Neural cell (in vitro differentiated cells): ENCODE measurements around the gene SPTLC2. TPM values are rescaled to one million over a fixed set of nuclear protein-coding genes. Genes with fewer than 3 reads are reported as not detected.

Experiments used
- H2AFZ ChIP-seq: fragments of 200-600, 300-800 bp; sonication (generic), shearing (Covaris generic); 2 replicates; pipeline ENCODE4 v1.6.0; 2014; ENCODE audit warnings: low read depth, mild to moderate bottlenecking, antibody characterized with exemption, low read length, moderate library complexity
- H3F3A ChIP-seq: fragments of 200-600 bp; shearing (Covaris generic); 2 replicates; pipeline ENCODE4 v1.6.1; 2016; ENCODE audit warnings: mild to moderate bottlenecking, moderate library complexity, mixed read lengths, antibody characterized with exemption, low read length; ENCODE audit not compliant: insufficient read depth, poor library complexity, severe bottlenecking
- H3K27ac ChIP-seq: fragments of 200-600, 300-800 bp; sonication (generic), shearing (Covaris generic); 2 replicates; pipeline ENCODE4 v1.5.1; 2014; ENCODE audit warnings: mild to moderate bottlenecking, low read length, moderate library complexity
- H3K27me3 ChIP-seq: fragments of 300-800, 200-600 bp; sonication (generic), shearing (Covaris generic); 2 replicates; pipeline ENCODE4 v1.6.0; 2014; ENCODE audit warnings: mild to moderate bottlenecking, low read depth, low read length, moderate library complexity; ENCODE audit not compliant: insufficient read depth
- H3K36me3 ChIP-seq: fragments of 300-800, 200-600 bp; sonication (generic), shearing (Covaris generic); 2 replicates; pipeline ENCODE4 v1.5.1; 2014; ENCODE audit warnings: mild to moderate bottlenecking, antibody characterized with exemption, low read length, moderate library complexity; ENCODE audit not compliant: insufficient read depth
- H3K4me2 ChIP-seq: fragments of 300-800, 200-600 bp; sonication (generic), shearing (Covaris generic); 2 replicates; pipeline ENCODE4 v1.6.0; 2014; ENCODE audit warnings: mild to moderate bottlenecking, low read length
- H3K4me3 ChIP-seq: fragments of 300-800, 200-600 bp; sonication (generic), shearing (Covaris generic); 2 replicates; pipeline ENCODE4 v1.5.1; 2014; ENCODE audit warnings: mild to moderate bottlenecking, low read length, moderate library complexity
- H3K79me2 ChIP-seq: fragments of 200-600 bp; shearing (Covaris generic); replicated peaks from 2 replicates; pipeline ENCODE4 v1.6.0; 2014; ENCODE audit warnings: mild to moderate bottlenecking, low read length, moderate library complexity; ENCODE audit not compliant: insufficient read depth
- H3K9ac ChIP-seq: fragments of 300-800, 200-600 bp; sonication (generic), shearing (Covaris generic); 2 replicates; pipeline ENCODE4 v1.6.1; 2016; ENCODE audit warnings: mild to moderate bottlenecking, low read length, mixed read lengths
- H3K9me2 ChIP-seq: fragments of 200-600 bp; shearing (Covaris generic); 2 replicates; pipeline ENCODE4 v1.6.1; 2016; ENCODE audit warnings: mild to moderate bottlenecking, low read length, mixed read lengths; ENCODE audit not compliant: insufficient read depth
- H3K9me3 ChIP-seq: fragments of 200-600, 300-800 bp; sonication (generic), shearing (Covaris generic); 2 replicates; pipeline ENCODE4 v1.6.1; 2016; ENCODE audit warnings: mild to moderate bottlenecking, mixed run types, low read length, moderate library complexity, mixed read lengths
- H4K20me1 ChIP-seq: fragments of 200-600 bp; shearing (Covaris generic); 2 replicates; pipeline ENCODE4 v1.6.1; 2016; ENCODE audit warnings: mild to moderate bottlenecking, mixed run types; ENCODE audit not compliant: insufficient read depth
- EP300 ChIP-seq: fragments of 450-650 bp; conservative IDR thresholded peaks from 2 replicates; pipeline ENCODE4 v1.6.1; 2014; ENCODE audit warnings: antibody characterized with exemption, mild to moderate bottlenecking, moderate library complexity; ENCODE audit not compliant: poor library complexity, severe bottlenecking
- EZH2 ChIP-seq: fragments of 200-600, 300-800 bp; shearing (Covaris generic), sonication (generic); IDR thresholded peaks from 2 replicates; pipeline ENCODE4 v1.6.1; 2014; ENCODE audit warnings: antibody characterized with exemption, low read length, borderline replicate concordance, mild to moderate bottlenecking; ENCODE audit not compliant: insufficient read depth, poor library complexity, severe bottlenecking
- MXI1 ChIP-seq: fragments of 450-650 bp; conservative IDR thresholded peaks from 2 replicates; pipeline ENCODE4 v1.6.1; 2014; ENCODE audit warnings: antibody characterized with exemption, mild to moderate bottlenecking; ENCODE audit not compliant: poor library complexity, severe bottlenecking
- POLR2AphosphoS5 ChIP-seq: IDR thresholded peaks from 2 replicates; pipeline ENCODE4 v1.6.1; 2012
- RAD21 ChIP-seq: fragments of 450-650 bp; conservative IDR thresholded peaks from 2 replicates; pipeline ENCODE4 v1.6.1; 2014; ENCODE audit warnings: antibody characterized with exemption, mild to moderate bottlenecking, moderate library complexity
- SMC3 ChIP-seq: fragments of 450-650 bp; conservative IDR thresholded peaks from 2 replicates; pipeline ENCODE4 v1.6.1; 2014; ENCODE audit warnings: antibody characterized with exemption, mild to moderate bottlenecking, moderate library complexity; ENCODE audit not compliant: poor library complexity
- TAF1 ChIP-seq: IDR thresholded peaks from 2 replicates; pipeline ENCODE4 v1.6.1; 2012; ENCODE audit warnings: low read depth
- polyA plus RNA-seq: library from polyadenylated mRNA; depleted of rRNA; stranded (reverse); fragments of >200 nt; gene quantifications from 2 replicates; pipeline ENCODE4 v1.2.3, GENCODE V29; 2014
- TF ChIP-seq, protein P1 (sequence below): fragments of 450-650 bp; IDR thresholded peaks from 2 replicates; pipeline ENCODE4 v1.5.1; 2014; ENCODE audit warnings: antibody characterized with exemption, mild to moderate bottlenecking, moderate library complexity; ENCODE audit not compliant: poor library complexity, severe bottlenecking
- TF ChIP-seq, protein P2 (sequence below): IDR thresholded peaks from 2 replicates; pipeline ENCODE4 v1.6.1; 2012; ENCODE audit warnings: borderline replicate concordance

The SPTLC2 gene
- polyA plus RNA-seq, 1 donor from 2014 or later = 15.1 TPM

GRCh38 chr14:77585385-77585784 is 31.1 kb downstream of the SPTLC2 start:
- H2AFZ ChIP-seq = no peak overlapping the region
- H3K9me3 ChIP-seq = no peaks in the 10 kb centered on the region
- no peak overlapping the region for H3K4me2 ChIP-seq
- H3K9ac ChIP-seq = no peak overlapping the region
- no peak overlapping the region for H3K27ac ChIP-seq
- H3K9me2 ChIP-seq = no peaks in the 10 kb centered on the region
- H3F3A ChIP-seq = no peaks in the 10 kb centered on the region
- H3K27me3 ChIP-seq = no peaks in the 10 kb centered on the region
- H4K20me1 ChIP-seq = no peaks in the 10 kb centered on the region
- no peaks in the 10 kb centered on the region for H3K36me3 ChIP-seq
- no peaks in the 10 kb centered on the region for H3K79me2 ChIP-seq
- H3K4me3 ChIP-seq = no peak overlapping the region
- TF ChIP-seq SMC3 (no peak), EP300 (no peak), MXI1 (no peak), EZH2 (no peak), POLR2AphosphoS5 (no peak), TAF1 (no peak), RAD21 (no peak)
- TF ChIP-seq, protein P1, sequence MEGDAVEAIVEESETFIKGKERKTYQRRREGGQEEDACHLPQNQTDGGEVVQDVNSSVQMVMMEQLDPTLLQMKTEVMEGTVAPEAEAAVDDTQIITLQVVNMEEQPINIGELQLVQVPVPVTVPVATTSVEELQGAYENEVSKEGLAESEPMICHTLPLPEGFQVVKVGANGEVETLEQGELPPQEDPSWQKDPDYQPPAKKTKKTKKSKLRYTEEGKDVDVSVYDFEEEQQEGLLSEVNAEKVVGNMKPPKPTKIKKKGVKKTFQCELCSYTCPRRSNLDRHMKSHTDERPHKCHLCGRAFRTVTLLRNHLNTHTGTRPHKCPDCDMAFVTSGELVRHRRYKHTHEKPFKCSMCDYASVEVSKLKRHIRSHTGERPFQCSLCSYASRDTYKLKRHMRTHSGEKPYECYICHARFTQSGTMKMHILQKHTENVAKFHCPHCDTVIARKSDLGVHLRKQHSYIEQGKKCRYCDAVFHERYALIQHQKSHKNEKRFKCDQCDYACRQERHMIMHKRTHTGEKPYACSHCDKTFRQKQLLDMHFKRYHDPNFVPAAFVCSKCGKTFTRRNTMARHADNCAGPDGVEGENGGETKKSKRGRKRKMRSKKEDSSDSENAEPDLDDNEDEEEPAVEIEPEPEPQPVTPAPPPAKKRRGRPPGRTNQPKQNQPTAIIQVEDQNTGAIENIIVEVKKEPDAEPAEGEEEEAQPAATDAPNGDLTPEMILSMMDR = no peak
- TF ChIP-seq, protein P2, sequence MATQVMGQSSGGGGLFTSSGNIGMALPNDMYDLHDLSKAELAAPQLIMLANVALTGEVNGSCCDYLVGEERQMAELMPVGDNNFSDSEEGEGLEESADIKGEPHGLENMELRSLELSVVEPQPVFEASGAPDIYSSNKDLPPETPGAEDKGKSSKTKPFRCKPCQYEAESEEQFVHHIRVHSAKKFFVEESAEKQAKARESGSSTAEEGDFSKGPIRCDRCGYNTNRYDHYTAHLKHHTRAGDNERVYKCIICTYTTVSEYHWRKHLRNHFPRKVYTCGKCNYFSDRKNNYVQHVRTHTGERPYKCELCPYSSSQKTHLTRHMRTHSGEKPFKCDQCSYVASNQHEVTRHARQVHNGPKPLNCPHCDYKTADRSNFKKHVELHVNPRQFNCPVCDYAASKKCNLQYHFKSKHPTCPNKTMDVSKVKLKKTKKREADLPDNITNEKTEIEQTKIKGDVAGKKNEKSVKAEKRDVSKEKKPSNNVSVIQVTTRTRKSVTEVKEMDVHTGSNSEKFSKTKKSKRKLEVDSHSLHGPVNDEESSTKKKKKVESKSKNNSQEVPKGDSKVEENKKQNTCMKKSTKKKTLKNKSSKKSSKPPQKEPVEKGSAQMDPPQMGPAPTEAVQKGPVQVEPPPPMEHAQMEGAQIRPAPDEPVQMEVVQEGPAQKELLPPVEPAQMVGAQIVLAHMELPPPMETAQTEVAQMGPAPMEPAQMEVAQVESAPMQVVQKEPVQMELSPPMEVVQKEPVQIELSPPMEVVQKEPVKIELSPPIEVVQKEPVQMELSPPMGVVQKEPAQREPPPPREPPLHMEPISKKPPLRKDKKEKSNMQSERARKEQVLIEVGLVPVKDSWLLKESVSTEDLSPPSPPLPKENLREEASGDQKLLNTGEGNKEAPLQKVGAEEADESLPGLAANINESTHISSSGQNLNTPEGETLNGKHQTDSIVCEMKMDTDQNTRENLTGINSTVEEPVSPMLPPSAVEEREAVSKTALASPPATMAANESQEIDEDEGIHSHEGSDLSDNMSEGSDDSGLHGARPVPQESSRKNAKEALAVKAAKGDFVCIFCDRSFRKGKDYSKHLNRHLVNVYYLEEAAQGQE = no peak

DNA sequence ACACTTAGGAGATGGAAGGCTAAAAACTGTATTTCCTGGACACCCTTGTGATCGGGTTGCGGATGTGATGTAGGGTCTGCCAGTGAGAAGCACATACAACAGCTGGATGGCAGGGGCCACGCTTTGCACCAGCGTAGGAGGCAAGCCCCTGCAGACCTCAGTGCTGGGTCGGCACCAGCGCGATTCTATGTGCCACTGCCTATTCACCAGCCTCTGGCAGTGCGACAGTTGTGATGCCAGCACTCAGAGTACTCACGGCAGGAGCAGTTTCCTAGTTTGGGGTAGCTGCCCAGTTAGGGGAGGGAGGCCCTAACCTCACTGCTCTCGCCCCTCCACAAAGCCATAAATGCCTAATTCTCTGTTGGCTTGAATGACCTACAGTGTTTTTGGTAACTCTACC is 31.6 kb downstream of the SPTLC2 start:
- Histone ChIP-seq H3K27me3 (no peaks in the 10 kb centered on the region), H3K4me3 (no peak overlapping the region), H3K9me3 (no peaks in the 10 kb centered on the region), H3K79me2 (no peaks in the 10 kb centered on the region), H3K4me2 (no peak overlapping the region), H3F3A (no peaks in the 10 kb centered on the region), H4K20me1 (no peaks in the 10 kb centered on the region), H2AFZ (no peak overlapping the region), H3K9me2 (no peaks in the 10 kb centered on the region), H3K9ac (no peak overlapping the region), H3K27ac (no peak overlapping the region), H3K36me3 (no peaks in the 10 kb centered on the region)
- no peak for TF ChIP-seq SMC3
- TF ChIP-seq POLR2AphosphoS5 = no peak
- TF ChIP-seq EP300 = no peak
- no peak for TF ChIP-seq RAD21
- TF ChIP-seq EZH2 = no peak
- no peak for TF ChIP-seq TAF1
- TF ChIP-seq, protein P2 = no peak
- TF ChIP-seq MXI1 = no peak
- TF ChIP-seq, protein P1 = no peak
